Left ventricle myocardium inferior (tissue), 1 donor: Measurements from ENCODE around the gene MRPS5. TPM values are rescaled to one million over a fixed set of nuclear protein-coding genes. Genes with fewer than 3 reads are reported as not detected.

ENCODE experiments used
- DNase-seq: peaks from one replicate; pipeline ENCODE4 v3.0.0-alpha.2; 2020
- H3K27ac ChIP-seq: fragments of 200-600 bp; replicated peaks from 2 replicates; pipeline ENCODE4 v1.8.0; 2021
- H3K27me3 ChIP-seq: fragments of 200-600 bp; 2 replicates; pipeline ENCODE4 v1.8.0; 2021; ENCODE audit warnings: low read depth
- H3K36me3 ChIP-seq: fragments of 200-600 bp; 2 replicates; pipeline ENCODE4 v1.8.0; 2021
- H3K4me1 ChIP-seq: fragments of 200-600 bp; 2 replicates; pipeline ENCODE4 v1.8.0; 2021
- H3K4me3 ChIP-seq: fragments of 200-600 bp; 2 replicates; pipeline ENCODE4 v1.8.0; 2021; ENCODE audit warnings: mild to moderate bottlenecking, moderate library complexity
- H3K9me3 ChIP-seq: fragments of 200-600 bp; replicated peaks from 2 replicates; pipeline ENCODE4 v1.8.0; 2021
- CTCF ChIP-seq: fragments of 200-600 bp; IDR thresholded peaks from 2 replicates; pipeline ENCODE4 v1.8.0; 2021; ENCODE audit warnings: antibody characterized with exemption, mild to moderate bottlenecking, borderline replicate concordance
- intact Hi-C: fragments of 100-400 bp; cut with micrococcal nuclease; formaldehyde crosslinking; loops from one replicate; pipeline ENCODE4 v1.11.0; 2022
- total RNA-seq: library from RNA; stranded (reverse); fragmentation: NEBNext Ultra II Directional; extraction: Animal tissue kit (Norgen Biotek cat#: 25700); gene quantifications from one replicate; pipeline ENCODE4 v1.2.1, GENCODE V29; 2021
- donor health status: DM: no; HTN: yes; CAD: no; lungs with severe emphysema.

MRPS5 gene
- total RNA-seq, 1 donor from 2014 or later, result 81.2 TPM

GRCh38 chr2:95073856-95074662 is 47.5 kb downstream of the MRPS5 start:
- H3K36me3 ChIP-seq, result no peaks in the 10 kb centered on the region
- intact Hi-C loops, result no loop called here
- TF ChIP-seq CTCF, result no peak
- H3K27me3 ChIP-seq, result peaks cover 75% of the 10 kb centered on the region
- no peaks in the 10 kb centered on the region for H3K9me3 ChIP-seq
- H3K4me1 ChIP-seq, result peaks cover 10% of the 10 kb centered on the region
- DNase-seq, result no peak
- H3K4me3 ChIP-seq, result no peak overlapping the region
- H3K27ac ChIP-seq, result no peak overlapping the region

- no peak for DNase-seq
- intact Hi-C loops, result no loop called here
- H3K9me3 ChIP-seq, result no peaks in the 10 kb centered on the region
- H3K27ac ChIP-seq, result no peak overlapping the region
- H3K4me3 ChIP-seq, result no peak overlapping the region
- H3K27me3 ChIP-seq, result peaks cover 64% of the 10 kb centered on the region
- H3K36me3 ChIP-seq, result no peaks in the 10 kb centered on the region
- peaks cover 10% of the 10 kb centered on the region for H3K4me1 ChIP-seq
- TF ChIP-seq CTCF, result no peak
Observed at GRCh38 chr2:95072424-95072823, 49.2 kb downstream of the MRPS5 start.

GRCh38 chr2:95071856-95072255 is 49.8 kb downstream of the MRPS5 start:
- no peak for DNase-seq
- Histone ChIP-seq H3K4me3 (no peak overlapping the region), H3K4me1 (peaks cover 6% of the 10 kb centered on the region), H3K27me3 (peaks cover 62% of the 10 kb centered on the region), H3K27ac (no peak overlapping the region), H3K9me3 (no peaks in the 10 kb centered on the region), H3K36me3 (no peaks in the 10 kb centered on the region)
- no peak for TF ChIP-seq CTCF
- intact Hi-C loops, result no loop called here

- Histone ChIP-seq H3K36me3 (no peaks in the 10 kb centered on the region), H3K9me3 (no peaks in the 10 kb centered on the region), H3K4me1 (no peaks in the 10 kb centered on the region), H3K27me3 (peaks cover 61% of the 10 kb centered on the region), H3K4me3 (no peak overlapping the region), H3K27ac (no peak overlapping the region)
- no peak for DNase-seq
- intact Hi-C loops, result no loop called here
- TF ChIP-seq CTCF, result no peak
Observed at GRCh38 chr2:95069465-95069864, 52.1 kb downstream of the MRPS5 start.

- Histone ChIP-seq H3K27ac (no peak overlapping the region), H3K36me3 (no peaks in the 10 kb centered on the region), H3K9me3 (no peaks in the 10 kb centered on the region), H3K4me3 (no peak overlapping the region), H3K4me1 (no peaks in the 10 kb centered on the region), H3K27me3 (peaks cover 60% of the 10 kb centered on the region)
- no peak for TF ChIP-seq CTCF
- intact Hi-C loops, result no loop called here
- no peak for DNase-seq
Observed at GRCh38 chr2:95068256-95068655, 53.4 kb downstream of the MRPS5 start.
